Coronary artery (tissue), 2 donors: ENCODE results near the gene WDFY4.

Experiments used
- DNase-seq: peaks from one replicate; pipeline ENCODE4 v3.0.0-alpha.2; 2017; ENCODE audit warnings: low spot score
- H3K27ac ChIP-seq, 2 donors: fragments of 200-600 bp; sonication (generic); one replicate each; pipeline ENCODE4 v1.5.1; 2016 to 2019
- H3K4me3 ChIP-seq: fragments of 200-600 bp; sonication (generic); 2 replicates; pipeline ENCODE4 v1.5.1; 2016; ENCODE audit warnings: mild to moderate bottlenecking, moderate library complexity
- TF ChIP-seq, protein P1 (sequence below): fragments of 200-600 bp; sonication (generic); IDR thresholded peaks from one replicate; pipeline ENCODE4 v1.5.1; 2019; ENCODE audit warnings: antibody characterized with exemption

Gene WDFY4

DNA sequence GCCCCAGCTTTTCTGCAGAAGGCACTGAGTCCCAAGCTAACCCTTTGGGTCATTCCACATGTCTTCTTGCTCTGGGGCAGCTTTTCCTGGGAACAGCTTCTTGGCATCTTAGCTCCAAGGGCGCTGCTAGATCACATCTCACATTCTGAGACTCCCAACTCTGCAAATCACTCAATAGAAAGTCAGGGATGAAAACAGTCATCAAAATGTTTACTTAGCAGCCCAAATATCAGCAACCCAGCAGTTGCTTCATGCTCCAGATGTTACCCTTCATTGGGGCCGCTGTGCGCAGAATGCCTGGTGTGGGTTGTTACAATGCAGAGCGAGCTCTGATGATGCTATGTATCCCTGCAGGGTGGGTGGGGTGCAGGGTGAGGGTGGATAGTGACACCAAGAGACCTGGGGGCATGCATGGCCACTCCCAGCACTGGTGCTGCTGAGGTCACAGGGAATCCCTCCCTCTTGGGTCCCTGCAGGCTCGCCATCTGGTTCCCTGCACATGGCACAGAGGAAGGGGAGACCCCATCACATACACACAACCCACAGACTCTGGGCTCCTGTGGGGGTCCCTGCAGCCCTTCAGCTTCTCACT, 19.0 kb downstream of the WDFY4 start:
- Histone ChIP-seq H3K4me3 (no peak overlapping the region), H3K27ac (no peak overlapping the region)
- TF ChIP-seq, protein P1, sequence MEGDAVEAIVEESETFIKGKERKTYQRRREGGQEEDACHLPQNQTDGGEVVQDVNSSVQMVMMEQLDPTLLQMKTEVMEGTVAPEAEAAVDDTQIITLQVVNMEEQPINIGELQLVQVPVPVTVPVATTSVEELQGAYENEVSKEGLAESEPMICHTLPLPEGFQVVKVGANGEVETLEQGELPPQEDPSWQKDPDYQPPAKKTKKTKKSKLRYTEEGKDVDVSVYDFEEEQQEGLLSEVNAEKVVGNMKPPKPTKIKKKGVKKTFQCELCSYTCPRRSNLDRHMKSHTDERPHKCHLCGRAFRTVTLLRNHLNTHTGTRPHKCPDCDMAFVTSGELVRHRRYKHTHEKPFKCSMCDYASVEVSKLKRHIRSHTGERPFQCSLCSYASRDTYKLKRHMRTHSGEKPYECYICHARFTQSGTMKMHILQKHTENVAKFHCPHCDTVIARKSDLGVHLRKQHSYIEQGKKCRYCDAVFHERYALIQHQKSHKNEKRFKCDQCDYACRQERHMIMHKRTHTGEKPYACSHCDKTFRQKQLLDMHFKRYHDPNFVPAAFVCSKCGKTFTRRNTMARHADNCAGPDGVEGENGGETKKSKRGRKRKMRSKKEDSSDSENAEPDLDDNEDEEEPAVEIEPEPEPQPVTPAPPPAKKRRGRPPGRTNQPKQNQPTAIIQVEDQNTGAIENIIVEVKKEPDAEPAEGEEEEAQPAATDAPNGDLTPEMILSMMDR, result no peak
- DNase-seq, result no peak

DNA sequence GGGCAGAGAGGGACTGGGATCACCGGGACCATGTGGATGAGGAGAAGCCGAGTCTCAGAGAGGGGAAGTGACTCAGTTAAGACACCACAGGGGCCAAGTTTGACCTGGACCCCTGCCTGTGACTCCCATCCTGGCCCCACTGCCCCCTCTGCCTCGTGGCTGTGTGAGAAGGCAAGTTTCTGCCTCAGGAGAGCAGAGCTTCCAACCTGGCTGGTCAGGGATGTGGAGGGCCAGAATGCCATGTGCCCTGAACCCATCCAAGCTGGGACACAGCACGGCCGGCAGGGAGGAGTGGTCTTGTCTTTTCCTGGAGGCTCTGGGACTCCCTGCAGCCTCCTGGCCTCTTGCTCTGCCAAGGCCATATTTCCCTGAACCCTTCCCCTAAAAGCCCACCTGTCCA, 19.5 kb downstream of the WDFY4 start:
- no peak overlapping the region for H3K27ac ChIP-seq
- DNase-seq, result no peak
- no peak overlapping the region for H3K4me3 ChIP-seq
- TF ChIP-seq, protein P1, result no peak

DNA sequence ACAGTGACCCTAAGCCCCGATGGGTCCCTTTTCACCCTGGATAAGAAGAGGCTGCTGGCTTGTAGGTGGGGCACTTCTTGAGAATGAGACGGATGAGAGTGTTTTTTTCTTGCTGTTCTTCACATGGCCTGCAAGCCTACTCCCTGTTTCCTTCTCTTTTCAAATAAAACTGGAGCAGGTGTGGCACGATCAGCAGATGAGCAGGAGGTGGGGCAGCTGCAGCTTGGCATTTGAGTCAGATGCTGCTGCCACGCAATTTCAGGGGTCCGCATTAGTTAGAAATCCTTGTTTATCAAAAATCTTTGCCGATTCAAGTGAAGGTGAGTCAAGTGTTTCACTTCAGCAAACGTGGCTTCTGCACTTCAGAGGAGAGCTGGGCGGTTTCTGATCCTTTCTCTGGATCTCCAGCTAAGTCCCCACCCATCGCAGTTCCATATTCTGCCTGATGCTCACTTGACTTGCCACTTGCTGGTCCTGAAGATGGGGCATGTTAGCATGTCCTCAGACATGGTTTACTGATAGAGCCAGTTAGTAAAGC, 20.8 kb downstream of the WDFY4 start:
- TF ChIP-seq, protein P1, result no peak
- DNase-seq, result no peak

DNA sequence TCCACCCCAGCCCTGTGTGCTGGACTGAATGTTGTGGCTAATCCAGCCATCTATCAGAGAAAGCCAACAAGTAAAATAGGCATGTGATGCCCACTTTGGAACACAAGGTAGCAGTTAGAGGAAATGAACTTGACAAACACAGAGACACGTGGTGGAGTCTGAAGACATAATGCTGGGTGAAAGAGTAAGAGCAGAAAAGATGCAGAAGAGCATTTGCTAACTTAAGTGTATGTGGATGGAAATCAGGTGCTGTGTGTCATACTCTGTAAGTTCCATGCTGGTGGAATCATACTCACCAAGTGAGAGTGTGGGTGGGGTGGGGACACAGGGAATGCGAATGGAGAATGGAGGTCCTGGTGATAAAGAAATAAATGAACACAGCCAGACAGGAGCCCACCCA, 22.8 kb downstream of the WDFY4 start:
- Histone ChIP-seq H3K4me3 (no peak overlapping the region), H3K27ac (no peak overlapping the region)

More for the DNA sequence above, 20.8 kb downstream of the WDFY4 start:
- H3K4me3 ChIP-seq, result no peak overlapping the region
- H3K27ac ChIP-seq, result no peak overlapping the region

DNA sequence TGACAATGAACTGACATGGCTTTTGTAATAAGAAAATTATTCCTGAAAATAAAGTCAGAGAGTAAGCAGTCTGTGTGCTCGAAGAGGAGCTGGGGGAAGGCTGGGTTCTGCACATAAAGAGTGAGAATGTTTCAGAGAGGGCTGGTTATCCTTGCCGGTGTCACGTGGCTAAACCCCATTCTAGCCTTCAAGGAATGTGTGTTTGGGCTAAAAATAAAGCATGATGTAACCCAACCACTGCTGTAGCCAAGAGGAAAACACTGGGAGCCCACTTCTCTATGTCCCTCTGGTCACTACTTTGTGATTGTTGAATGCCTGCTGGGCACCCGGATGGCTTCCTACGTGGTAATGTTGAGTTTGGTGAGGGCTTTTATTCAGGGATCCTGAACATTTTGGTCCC, 23.5 kb downstream of the WDFY4 start:
- no peak overlapping the region for H3K27ac ChIP-seq
- no peak overlapping the region for H3K4me3 ChIP-seq
- TF ChIP-seq, protein P1, result no peak
- no peak for DNase-seq

More for the DNA sequence above, 22.8 kb downstream of the WDFY4 start:
- TF ChIP-seq, protein P1, result no peak
- no peak for DNase-seq

DNA sequence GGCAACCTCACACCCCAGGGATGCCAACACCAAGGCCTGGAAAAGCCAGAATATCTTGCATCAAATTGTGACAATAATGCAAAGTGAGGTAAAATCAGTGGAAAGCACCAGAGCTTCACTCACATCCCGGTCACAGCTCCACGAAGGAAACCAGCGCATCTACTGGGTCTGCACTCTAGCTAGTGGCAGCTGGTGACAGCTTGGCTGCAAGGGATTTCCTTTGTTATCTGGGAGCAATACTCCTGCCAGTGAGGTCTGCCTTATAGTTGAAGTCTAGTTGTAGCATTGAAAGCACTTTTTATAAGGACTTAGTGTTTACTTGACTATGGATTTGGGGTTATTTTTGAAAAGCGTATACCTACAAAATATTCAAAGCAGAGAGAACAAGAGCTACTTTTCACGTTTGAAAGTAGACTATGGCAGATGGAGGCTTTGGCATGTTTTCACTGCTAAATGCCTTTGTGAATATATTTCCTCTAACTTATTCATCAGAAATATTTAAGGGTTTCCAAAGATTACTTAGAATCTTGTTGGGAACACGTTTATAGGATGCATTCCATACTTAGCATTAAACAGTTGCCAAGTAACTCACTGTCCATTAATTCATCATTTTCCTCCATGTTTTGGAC, 26.1 kb downstream of the WDFY4 start:
- no peak overlapping the region for H3K27ac ChIP-seq
- H3K4me3 ChIP-seq, result no peak overlapping the region
- no peak for DNase-seq
- TF ChIP-seq, protein P1, result no peak

DNA sequence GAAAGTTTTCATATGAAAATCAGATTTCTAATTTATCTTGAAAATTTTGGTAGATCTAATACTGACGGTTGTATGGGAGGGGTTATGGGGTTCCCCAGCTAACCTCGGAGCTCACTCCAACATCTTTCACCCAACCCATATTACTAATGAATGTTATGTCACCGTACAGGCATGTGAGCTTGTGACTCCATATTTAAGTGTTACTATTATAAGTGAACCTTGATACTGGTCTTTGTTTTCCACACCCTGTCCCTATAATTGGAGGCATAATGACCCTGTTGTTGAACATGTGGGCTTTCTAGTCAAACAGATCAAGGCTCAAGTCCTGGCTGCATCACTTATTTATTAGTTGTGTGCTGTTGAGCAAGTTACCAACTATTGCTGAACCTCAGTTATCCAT, 27.2 kb downstream of the WDFY4 start:
- no peak overlapping the region for H3K4me3 ChIP-seq
- no peak for DNase-seq
- no peak overlapping the region for H3K27ac ChIP-seq
- TF ChIP-seq, protein P1, result no peak
